ENCODE measurements around the gene MTHFSD. TPM values are rescaled to one million over a fixed set of nuclear protein-coding genes. Genes with fewer than 3 reads are reported as not detected.

Gene MTHFSD
- total RNA-seq, 1 experiment from 2014 or later: 15.7 TPM

- peak overlapping the region; percentile 89 for H3K4me3 Mint-ChIP-seq
- ATAC-seq (no peak), DNase-seq (ENCODE audit: low spot score) (no peak)
- no peaks in the 10 kb centered on the region for H3K9me3 Mint-ChIP-seq
- no peak for TF ChIP-seq NR1H2 (CRISPR knock-in tag; IDR thresholded peaks at IDR 0.05)
- TF ChIP-seq ZNF232 (CRISPR knock-in tag; IDR thresholded peaks at IDR 0.05): no peak
- no peak for TF ChIP-seq CREB1 (CRISPR knock-in tag; IDR thresholded peaks at IDR 0.05)
- TF ChIP-seq PRDM15 (CRISPR knock-in tag; IDR thresholded peaks at IDR 0.05): peak; percentile 74
- no peak for TF ChIP-seq NFYB (CRISPR knock-in tag; conservative IDR thresholded peaks at IDR 0.05; ENCODE audit: low read depth)
- no peak for TF ChIP-seq MAX (CRISPR knock-in tag; IDR thresholded peaks at IDR 0.05)
- TF ChIP-seq PRRX2 (CRISPR knock-in tag; IDR thresholded peaks at IDR 0.05): no peak
- POLR2A ChIA-PET: interaction anchor here (0.5 kb wide), 1 partner anchor 497 kb away, joined by 3 read pairs; no protein-coding TSS in a partner anchor
- peaks cover 55% of the 10 kb centered on the region for H3K4me1 Mint-ChIP-seq
- CTCF ChIA-PET: interaction anchor here (2.4 kb wide), 1 partner anchor 297 kb away, joined by 18 read pairs; no protein-coding TSS in a partner anchor
- peaks cover 97% of the 10 kb centered on the region for H3K27me3 Mint-ChIP-seq (ENCODE audit: low read depth)
- no peak overlapping the region for H3K27ac Mint-ChIP-seq
- no peaks in the 10 kb centered on the region for H3K36me3 Mint-ChIP-seq
Observed at GRCh38 chr16:86577314-86577971, 22.4 kb upstream of the MTHFSD start.

DNA sequence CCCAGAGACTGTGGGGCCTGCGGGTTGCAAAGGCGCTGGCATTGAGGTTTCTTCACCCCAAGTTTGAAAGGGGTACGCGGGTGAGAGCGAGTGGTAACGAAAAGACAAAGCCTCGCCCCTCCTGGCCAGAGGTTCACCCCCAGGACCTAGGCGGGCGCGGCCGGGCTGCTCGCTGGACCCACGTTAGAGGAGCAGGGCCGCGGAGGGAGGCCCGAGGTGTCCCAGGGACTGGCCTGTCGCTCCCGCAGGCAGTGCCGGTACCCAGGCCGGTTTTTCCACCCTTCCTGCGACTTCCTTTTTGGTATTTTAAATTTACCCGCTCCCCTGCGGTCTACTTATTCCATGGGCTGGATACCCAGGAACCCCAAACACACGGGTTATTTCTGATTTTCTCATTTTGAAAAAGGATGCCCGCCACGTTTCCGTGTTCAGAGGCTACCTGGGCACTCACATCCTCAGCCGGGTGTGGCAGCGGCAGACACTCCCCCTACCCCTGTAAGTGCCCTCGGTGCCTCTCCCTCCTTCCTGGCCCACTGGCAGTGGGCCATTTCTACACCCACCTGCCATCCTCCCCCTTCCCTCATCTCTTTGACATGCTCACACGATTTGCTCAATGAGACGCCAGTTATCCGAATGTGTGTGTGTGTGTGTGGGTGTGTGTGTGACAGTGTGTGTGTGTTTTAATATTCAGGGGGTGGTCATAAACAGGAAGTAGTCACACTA lies 21.7 kb upstream of the MTHFSD start:
- TF ChIP-seq RELA (CRISPR knock-in tag; IDR thresholded peaks at IDR 0.05; ENCODE audit: borderline replicate concordance) (no peak), PRDM15 (CRISPR knock-in tag; IDR thresholded peaks at IDR 0.05) (peak; percentile 80)
- POLR2A ChIA-PET: interaction anchor here (0.8 kb wide), 1 partner anchor 127 kb away, joined by 3 read pairs; no protein-coding TSS in a partner anchor
- H3K27me3 Mint-ChIP-seq (ENCODE audit: low read depth): peaks cover 98% of the 10 kb centered on the region
- no peak overlapping the region for H3K27ac Mint-ChIP-seq
- no peaks in the 10 kb centered on the region for H3K36me3 Mint-ChIP-seq
- peak overlapping the region; percentile 89 for H3K4me3 Mint-ChIP-seq
- ATAC-seq: peak; percentile 4; the same call in 1 of the 2 replicates
- H3K4me1 Mint-ChIP-seq: peaks cover 60% of the 10 kb centered on the region
- H3K9me3 Mint-ChIP-seq: no peaks in the 10 kb centered on the region
- CTCF ChIA-PET: interaction anchor here (0.7 to 2.4 kb wide), 12 partner anchors 13 to 735 kb away, joined by 3 to 22 read pairs (median 4); no protein-coding TSS in a partner anchor
- peak; percentile 31 for DNase-seq (ENCODE audit: low spot score)

GRCh38 chr16:86575754-86576557 lies 20.9 kb upstream of the MTHFSD start:
- ATAC-seq (peak; percentile 74), DNase-seq (ENCODE audit: low spot score) (peak; percentile 92)
- no peak overlapping the region for H3K27ac Mint-ChIP-seq
- peaks cover 68% of the 10 kb centered on the region for H3K4me1 Mint-ChIP-seq
- H3K36me3 Mint-ChIP-seq: no peaks in the 10 kb centered on the region
- peak overlapping the region; percentile 89 for H3K4me3 Mint-ChIP-seq
- ChIA-PET POLR2A (interaction anchor here (0.8 kb wide), 1 partner anchor 128 kb away, joined by 3 read pairs; no protein-coding TSS in a partner anchor), CTCF (interaction anchor here (0.7 to 2.4 kb wide), 16 partner anchors 12 to 736 kb away, joined by 3 to 22 read pairs (median 3); no protein-coding TSS in a partner anchor)
- H3K27me3 Mint-ChIP-seq (ENCODE audit: low read depth): peaks cover 98% of the 10 kb centered on the region
- no peaks in the 10 kb centered on the region for H3K9me3 Mint-ChIP-seq
- no peak for TF ChIP-seq E2F4 (CRISPR knock-in tag; IDR thresholded peaks at IDR 0.05; ENCODE audit: borderline replicate concordance, low read depth)
- TF ChIP-seq EMX1 (CRISPR knock-in tag; IDR thresholded peaks at IDR 0.05): no peak
- TF ChIP-seq CREM (CRISPR knock-in tag; IDR thresholded peaks at IDR 0.05): no peak
- no peak for TF ChIP-seq SMAD3 (CRISPR knock-in tag; IDR thresholded peaks at IDR 0.05; ENCODE audit: borderline replicate concordance)
- no peak for TF ChIP-seq GRHL2 (CRISPR knock-in tag; IDR thresholded peaks at IDR 0.05; ENCODE audit: insufficient replicate concordance, severe bottlenecking)
- TF ChIP-seq SP1 (CRISPR knock-in tag; conservative IDR thresholded peaks at IDR 0.05): peak; percentile 66
- TF ChIP-seq, protein P1, sequence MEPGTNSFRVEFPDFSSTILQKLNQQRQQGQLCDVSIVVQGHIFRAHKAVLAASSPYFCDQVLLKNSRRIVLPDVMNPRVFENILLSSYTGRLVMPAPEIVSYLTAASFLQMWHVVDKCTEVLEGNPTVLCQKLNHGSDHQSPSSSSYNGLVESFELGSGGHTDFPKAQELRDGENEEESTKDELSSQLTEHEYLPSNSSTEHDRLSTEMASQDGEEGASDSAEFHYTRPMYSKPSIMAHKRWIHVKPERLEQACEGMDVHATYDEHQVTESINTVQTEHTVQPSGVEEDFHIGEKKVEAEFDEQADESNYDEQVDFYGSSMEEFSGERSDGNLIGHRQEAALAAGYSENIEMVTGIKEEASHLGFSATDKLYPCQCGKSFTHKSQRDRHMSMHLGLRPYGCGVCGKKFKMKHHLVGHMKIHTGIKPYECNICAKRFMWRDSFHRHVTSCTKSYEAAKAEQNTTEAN (CRISPR knock-in tag; IDR thresholded peaks at IDR 0.05): no peak
- no peak for TF ChIP-seq RELA (CRISPR knock-in tag; IDR thresholded peaks at IDR 0.05; ENCODE audit: borderline replicate concordance)
- no peak for TF ChIP-seq KAT7 (CRISPR knock-in tag; IDR thresholded peaks at IDR 0.05; ENCODE audit: borderline replicate concordance)
- TF ChIP-seq NFYB (CRISPR knock-in tag; conservative IDR thresholded peaks at IDR 0.05; ENCODE audit: low read depth): no peak
- peak; percentile 76 for TF ChIP-seq ZNF423 (CRISPR knock-in tag; IDR thresholded peaks at IDR 0.05)
- TF ChIP-seq NR1H2 (CRISPR knock-in tag; IDR thresholded peaks at IDR 0.05): no peak

Data from WTC11 (cell line).